GM21528 (cell line): ENCODE results near the gene IRF2.
A peak's percentile ranks its signal among the peaks of the same experiment; 100 is the strongest.

Source experiments
- ATAC-seq: cut with Tn5 transposase; IDR thresholded peaks from one replicate; pipeline ENCODE4 v1.9.1; 2021; ENCODE audit warnings: mild to moderate bottlenecking, moderate library complexity; ENCODE audit not compliant: unreplicated experiment, low FRiP score

The IRF2 gene

DNA sequence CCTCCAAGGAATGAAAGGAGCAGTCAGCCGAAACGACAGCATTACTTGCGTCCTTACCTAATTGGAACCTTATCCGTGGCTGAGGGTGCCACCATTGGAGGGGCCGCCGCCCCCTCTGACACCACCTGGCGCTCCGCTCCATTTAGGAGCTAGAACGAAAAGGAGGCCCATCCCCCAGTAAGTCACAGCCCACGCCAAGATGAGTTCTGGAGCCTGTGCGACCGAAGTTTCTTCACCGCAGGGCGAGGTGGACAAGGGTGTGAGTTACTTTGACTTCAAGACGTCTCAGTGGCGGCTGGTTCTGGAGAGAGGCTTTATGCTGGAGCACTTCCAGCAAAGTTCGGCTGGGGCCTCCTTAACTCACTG lies 729 bp upstream of the IRF2 start:
- ATAC-seq, result peak; percentile 15

DNA sequence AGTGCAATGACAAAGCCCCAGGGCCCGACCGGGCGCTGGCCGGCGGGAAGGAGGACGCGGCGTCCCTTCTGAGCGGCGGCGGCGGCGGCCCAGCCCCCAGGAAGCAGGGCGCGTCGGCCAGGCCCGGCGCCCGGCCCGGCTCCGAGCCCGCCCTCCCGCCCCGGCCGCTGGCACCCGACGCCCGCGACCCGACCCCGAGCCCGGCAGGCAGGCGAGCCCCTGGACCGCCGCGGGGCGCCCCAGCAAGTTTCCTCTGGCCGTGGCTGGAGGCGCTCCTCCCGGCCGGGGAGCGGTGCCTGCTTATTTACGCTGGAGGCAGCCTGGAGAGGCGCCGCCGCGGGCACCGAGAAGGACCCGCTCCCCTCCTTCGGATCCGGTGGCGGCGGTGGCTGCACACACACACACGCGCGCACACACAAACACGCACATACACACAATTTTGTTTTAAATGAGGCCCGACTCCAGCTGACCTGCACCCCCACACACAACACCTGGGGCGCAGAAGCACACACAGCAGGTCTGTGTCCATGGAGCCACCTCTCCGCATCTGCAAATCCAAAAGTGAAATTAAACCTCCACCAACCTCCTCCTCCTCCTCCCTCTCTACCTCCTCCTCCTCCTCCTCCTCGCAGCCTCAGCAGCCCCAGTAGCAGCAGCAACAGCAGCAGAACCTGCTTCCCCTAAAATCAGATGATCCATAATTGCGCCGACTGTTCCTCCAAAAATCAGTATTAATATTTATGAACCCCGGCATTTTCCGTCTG lies 669 bp downstream of the IRF2 start:
- ATAC-seq, result peak; percentile 0

DNA sequence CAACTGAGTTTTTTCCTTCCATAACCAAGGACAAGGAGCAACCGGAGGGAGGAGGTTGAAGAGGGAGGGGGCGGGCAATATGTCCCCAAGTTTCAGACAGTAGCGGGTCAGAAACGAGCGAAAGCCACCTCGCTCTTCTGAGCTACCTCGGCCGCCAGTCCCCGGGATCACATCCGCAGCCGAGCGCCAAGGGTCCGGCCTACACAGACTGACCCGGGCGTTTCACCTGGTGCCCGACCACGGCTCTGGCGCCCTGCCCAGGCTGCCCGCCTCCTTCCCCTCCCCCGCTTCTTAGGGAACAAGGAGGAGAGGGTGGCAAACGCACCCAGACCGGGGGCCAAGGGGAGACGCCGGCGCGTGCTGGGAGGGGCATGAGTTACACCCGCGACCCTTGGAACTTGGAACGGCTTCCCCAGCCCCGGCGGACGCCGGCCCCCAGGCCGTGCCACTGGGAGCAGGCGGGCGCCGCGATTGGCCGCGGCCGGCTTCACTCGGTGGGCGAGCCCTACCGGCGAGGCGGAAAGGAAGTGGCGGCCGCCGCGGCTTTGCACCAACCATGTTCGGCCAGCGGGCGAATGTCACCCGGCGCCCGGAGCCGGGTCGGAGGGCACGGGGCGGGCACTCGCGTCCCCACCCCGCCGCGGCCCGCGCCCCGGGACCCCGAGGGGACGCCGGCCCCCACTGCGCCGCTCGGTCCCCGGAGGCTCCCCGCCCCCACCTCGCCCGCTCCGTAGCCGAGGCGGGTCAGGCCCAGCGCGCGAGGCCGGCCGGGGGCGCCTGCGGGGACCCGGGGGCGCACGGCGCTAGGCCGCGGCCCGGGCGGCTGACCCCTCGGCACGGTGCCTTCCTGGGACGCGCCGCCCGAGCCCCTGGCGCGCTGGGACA lies 1.5 kb downstream of the IRF2 start:
- ATAC-seq, result peak; percentile 15

DNA sequence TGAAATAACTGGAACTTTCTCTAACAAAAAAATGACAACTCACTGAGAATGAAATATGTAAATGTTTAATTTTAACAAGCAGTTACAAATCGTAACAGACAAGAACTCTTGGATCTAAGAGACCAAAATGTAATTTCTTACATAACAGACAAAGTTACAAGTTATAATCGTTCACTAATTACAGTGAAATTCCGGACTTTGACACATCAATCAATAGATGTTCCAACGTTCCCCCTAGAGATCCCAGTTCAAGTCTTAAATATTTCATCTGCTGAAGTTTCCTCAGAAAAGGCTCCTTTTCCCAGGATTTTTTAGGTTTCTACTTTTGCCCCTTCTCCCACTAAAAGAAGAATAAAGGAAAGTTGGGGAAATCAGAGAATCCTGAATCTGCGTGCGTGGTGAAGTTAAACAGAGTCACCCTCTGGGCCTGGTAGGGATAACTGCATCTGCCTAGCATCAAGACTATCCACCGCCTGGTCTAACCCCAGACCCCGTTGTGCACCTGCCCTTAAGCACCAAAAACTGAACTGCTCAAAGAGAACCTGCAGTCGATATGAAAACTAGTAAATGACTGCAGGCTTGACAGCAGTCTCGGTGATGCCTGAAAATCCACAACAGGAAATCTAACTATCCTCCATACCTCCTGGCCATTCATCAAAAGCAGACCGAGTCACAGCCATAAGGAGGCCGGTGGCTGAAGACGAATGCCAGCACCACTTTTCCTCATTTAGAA lies 2.3 kb downstream of the IRF2 start:
- ATAC-seq, result peak; percentile 9

DNA sequence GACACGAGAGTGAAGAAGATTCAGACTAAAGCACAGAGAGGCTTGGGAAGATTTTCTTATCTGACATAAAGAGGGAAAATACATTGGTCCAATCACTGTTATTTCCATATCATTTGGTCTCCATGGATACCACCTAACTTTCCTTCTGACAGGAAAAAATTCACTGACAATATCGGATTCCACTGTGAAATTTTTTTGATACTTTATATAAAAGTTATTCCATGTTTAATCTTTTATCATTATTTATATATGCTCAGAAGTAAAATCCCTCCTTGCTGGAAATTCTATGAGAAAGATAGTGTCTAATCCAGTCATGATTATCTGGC lies 3.6 kb downstream of the IRF2 start:
- no peak for ATAC-seq

DNA sequence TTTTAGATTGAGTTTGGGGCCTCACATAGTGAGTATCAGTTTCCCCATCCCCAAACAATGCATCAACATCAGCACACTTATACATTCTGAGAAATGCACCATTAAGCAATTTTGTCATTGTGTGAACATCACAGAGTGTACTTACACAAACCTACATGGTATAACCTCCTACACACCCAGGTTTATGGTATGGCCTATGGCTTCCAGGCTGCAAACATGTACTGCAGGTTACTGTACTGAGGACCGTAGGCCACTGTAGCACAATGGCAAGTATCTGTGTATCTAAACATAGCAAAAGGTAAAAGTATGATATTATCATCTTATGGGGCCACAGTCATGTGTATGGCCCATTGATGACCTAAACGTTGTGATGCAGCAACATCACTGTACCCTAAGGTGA lies 7.7 kb downstream of the IRF2 start:
- ATAC-seq, result no peak

DNA sequence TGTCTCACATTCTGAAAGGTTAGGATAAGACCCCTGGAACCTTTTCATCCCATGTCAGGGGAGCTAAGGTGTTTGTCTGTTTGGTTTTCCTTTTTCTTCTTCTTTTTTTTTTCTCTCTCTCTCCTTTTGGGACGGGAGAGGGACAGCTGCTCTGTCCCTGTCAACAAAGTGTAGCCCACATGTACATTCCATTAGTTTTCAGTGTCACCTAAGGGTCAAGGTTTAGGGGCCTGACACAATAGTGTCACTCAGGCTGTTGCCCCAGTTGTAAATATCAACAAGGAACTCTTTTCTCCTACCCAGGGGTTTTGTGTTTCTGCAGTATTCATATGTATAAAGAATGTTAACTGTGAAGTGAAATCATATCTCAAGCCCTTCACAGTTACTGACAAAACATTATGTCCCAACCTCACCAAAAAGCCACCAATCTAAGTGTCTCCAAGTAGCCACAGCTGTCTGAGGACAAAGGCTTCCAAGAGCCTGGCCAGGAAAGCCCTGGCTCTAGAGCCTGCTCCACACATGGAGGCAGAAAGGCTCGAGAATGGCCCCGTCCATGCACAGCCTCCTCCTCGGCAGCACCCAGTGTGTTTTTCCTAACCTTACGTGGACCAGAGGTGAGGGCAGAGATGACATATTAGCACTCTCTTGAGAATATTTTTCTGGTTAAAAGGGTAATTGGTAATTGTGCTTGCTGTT lies 9.4 kb downstream of the IRF2 start:
- no peak for ATAC-seq

DNA sequence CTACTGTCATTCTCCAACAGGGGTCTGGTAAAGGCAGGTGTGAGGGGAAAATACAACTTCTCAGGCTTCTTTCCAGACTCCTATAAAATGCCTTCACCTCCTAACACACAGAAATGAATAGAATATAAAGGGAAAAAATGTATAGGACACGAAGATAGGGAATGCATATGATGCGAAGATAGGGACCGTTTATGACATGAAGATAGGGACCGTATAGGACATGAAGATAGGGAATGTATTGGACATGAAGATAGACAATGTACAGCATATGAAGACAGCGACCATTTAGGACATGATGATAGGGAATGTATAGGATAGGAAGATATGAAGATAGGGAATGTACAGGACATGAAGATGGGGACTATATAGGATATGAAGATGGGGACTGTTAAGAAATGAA lies 10.5 kb downstream of the IRF2 start:
- no peak for ATAC-seq

DNA sequence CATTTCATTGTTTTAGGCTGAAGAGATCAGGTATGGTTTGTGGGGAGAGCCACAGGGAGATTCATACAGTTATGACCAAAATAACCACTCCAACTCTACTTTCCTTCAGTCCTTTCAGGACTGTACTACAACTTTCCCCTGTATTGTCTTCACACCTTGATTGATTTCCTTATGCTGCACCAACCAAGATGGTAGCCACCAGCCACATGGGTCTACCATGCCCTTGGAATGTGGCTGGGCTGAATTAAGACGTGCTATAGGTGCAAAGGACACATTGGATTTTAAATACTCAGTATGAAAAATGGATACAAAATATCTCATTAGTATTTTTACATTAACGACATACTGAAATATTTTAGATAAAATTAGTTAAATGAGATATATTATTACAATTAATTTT lies 11.2 kb downstream of the IRF2 start:
- no peak for ATAC-seq

DNA sequence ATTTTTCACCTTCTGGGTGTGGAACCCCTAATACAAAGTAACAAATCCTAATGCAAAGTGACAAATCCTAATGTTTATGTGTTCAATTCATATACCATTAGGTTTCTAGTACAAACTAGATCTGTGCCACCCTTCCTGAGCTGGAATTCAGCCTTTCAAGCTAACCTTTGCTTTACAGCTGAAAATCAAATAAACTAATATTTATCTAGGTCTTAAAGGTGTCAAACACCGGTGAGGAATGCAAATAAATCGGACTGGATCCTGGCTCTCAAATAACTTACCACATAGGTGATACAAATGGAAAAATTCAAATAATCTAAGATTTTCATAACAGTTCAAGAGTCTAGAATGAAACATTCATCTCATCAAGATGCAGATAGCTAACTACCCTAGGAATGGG lies 11.6 kb downstream of the IRF2 start:
- no peak for ATAC-seq

DNA sequence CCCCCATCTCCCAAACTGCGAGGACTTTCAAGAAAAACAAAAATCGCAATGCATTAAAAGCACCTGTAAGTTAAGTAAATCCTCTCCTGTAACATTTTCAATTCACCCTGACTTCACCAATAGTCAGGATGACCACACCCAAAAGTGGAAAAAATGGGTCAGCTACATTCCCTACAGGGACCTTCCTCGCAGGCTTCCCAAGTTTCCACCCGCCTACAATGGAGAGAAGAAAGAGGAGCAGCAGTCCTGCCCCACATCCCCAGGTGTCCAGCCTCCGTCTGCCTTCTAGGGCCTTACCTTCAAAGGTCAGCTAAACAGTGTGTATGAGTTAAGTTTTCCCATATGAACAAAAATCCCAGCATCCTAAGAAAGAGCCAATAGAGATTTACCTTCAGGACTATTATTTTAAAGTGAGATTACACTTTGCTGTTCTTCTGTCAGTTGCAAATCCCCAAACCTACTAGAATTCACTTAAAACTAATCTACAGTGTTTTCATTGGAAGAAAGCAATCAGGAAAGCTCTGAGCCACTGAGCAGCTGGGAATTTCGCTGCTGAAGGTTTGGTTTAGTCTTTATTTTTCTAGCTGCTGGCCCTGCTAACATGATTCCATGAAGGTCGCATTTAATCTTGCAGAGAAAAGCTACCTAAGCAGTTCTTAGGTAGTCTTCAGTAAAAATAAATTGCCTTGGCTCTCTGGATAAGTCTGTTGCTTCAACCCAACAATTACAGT lies 12.5 kb downstream of the IRF2 start:
- ATAC-seq, result no peak

DNA sequence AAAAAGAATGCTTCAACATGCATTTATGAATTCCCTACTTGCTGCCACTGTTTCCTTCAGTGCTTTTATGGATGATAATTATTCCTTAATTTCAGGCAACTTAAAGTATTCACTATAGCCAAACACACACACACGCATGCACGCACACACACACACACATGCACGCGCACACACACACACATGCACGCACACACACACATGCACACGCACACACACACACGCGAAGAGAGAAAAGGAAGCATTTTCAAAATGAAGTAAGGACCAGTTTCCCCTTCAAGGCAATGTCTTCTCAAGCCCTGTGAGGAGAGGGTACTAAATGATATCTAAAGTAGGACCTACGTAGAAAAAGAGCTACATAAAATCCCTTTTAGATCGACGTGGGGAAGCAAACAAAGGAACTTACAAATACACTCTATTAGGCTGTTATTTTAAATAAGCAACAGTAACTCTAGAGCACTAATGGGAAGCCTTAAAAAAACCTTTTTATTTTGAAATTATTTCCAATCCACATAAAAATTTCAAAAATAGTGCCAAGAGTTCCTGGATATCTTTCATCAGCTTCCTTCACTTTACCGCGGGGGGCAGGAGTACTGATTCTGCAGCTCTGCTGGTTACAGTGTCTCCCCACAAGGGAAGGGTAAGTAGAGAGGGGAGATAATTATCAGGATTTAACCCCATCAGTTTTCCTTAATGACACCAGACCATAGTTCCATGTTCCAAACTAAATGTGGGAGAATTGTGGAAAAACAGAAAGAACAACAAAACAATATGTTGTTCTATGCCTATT lies 13.7 kb downstream of the IRF2 start:
- no peak for ATAC-seq

DNA sequence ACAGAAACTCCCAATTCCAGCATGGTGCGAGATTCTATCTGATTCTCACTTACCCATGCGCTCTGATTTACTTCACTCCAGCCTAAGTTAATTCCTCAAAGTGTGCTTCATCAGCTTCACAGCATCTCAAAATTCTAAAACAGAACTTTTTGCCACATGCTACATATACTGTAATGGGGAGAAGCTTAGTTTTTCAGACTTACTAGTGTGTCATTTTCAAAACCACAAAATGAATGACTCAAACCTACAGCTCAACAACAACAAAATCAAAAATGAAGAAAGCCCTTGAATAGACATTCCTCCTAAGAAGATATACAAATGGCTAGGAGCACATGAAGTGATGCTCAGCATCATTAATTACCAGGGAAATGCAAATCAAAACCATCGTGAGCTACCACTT lies 14.9 kb downstream of the IRF2 start:
- no peak for ATAC-seq

DNA sequence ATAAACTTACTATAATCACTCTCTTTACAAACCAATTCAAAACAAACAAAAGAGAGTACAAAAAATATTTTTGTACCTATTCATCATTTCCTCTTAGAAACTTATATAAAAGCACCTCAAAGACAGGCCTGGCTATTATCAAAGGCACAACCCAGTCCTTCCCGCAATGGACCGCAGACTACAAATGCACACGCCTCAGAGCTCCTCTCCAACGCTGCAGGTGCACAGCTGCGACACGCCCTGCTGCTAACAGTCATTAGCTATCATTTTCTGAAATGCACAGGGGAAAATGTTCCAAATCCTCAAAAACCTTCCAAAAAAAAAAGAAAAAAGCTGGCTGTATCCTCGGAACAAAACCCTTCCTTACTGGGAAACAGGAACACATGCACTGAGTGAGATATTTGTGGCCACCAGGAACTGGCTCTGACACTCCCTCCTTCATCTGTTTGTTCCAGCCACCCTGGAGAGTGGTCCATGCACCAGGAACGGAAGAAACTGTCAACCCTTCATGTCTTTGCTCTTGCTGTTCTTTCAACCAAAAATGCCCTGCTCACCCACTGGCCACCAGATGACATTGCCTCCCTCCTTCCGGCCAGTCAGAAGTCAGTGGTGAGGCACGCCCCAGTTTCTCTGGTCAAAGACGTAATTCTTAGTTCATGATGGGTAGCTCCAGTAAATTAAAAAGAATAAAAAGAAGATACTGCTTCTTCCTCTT lies 16.7 kb downstream of the IRF2 start:
- ATAC-seq, result no peak

DNA sequence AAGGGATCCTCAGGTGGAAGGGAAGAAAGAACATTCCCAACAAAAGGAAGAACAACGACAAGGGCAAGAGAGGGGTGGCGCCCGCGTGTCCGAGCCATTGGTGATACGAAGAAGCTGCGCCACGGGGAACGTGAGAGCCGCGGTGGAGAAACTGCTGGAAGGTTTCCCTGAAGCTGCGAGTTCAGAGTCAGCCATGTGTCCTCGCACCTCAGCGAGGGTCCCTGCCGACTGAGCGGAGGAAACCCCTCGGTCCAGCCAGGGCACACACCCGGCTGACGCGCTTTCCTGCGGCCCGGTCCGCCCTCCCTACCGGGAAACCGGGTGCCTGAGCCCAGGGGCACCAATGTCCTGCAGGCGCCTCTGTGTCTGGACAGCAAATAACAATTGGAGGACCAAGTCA lies 18.0 kb downstream of the IRF2 start:
- no peak for ATAC-seq

DNA sequence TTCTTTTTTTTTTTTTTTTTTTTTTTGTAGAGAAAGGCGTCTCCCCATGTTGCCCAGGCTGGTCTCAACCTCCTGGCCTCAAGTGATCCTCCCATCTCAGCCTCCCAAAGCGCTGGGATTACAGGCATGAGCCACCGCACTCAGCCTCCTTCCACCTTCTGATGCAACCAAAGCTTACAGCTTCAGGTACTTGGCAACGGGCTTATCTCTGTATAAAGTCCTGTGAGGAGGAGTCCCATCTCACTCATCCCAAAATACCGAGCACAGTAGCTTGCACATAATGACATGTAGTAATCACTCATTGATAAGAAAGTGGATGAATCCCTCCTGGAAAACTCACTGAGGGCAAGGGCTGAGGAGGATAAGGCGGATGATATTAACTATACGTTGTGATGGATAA lies 19.1 kb downstream of the IRF2 start:
- ATAC-seq, result no peak

DNA sequence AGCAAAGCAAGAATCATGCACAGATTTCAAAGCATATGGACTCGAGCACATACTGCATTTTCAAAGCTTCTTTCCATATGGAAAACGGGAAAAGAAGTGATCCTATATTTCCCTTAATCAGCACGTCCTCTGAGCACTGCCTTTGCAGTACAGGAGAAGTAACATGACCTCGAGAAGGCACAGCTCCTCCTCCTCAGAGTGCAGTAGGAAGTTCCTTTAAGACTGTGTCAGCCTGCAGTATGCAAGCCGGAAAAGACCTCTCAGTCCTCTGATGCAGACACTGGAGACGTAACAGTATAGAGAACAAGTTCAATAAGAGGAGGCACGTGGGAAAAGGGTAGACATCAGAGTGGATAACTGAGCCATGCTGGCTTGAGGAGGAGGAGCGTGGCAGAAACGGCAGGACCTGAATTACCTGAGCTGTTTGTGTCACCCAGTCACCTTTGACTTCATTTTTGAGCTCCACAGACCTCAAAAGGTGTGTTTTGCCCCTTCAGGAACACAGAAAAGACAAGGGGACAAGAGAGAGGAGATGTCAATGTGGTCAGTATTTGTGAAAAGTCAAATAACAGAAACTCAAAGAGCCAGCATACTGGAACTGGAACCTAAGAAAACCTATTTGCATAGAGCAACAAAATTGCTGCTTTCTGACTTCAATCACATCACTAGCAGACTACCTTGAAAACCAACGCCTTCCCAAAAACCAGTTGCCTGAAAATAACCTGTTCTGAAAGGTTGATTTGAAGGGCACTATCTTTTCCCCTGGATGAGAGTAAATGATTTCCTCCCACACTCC lies 20.8 kb downstream of the IRF2 start:
- peak; percentile 85 for ATAC-seq

DNA sequence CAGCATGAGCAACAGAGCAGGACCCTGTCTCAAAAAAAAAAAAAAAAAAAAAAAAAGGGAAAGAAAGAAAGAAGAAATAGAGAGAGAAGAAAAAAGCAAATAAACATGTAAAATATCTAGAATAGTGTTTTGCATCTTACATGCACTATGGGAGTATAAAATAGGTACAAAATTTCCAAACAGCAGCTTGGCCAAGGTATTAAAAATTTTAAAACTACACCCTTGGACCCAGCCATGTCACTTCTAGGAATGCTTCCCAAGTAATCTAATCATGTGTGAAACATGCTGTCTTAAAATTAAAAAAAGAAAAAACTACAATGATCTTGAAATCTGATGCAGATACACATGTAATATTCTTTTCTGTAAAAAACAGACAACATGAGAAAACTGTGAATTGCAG lies 21.6 kb downstream of the IRF2 start:
- ATAC-seq, result no peak
